ENCODE measurements around the gene XIRP2. TPM values are rescaled to one million over a fixed set of nuclear protein-coding genes. Genes with fewer than 3 reads are reported as not detected.
"Not testable (repeated sequence)": the region's sequence is repeated elsewhere in the genome, so short reads cannot be mapped to it uniquely, and the experiment has no call there.

XIRP2 gene
- total RNA-seq, 2 experiments from 2014 or later: not detected

- Mint-ChIP-seq H3K9me3 (no peaks in the 10 kb centered on the region), H3K27me3 (no peaks in the 10 kb centered on the region), H3K4me3 (no peak overlapping the region), H3K36me3 (ENCODE audit: low read depth) (no peaks in the 10 kb centered on the region), H3K4me1 (ENCODE audit: low read depth) (no peaks in the 10 kb centered on the region), H3K27ac (no peak overlapping the region)
- POLR2A ChIA-PET: no interaction called here
- CTCF ChIA-PET: no interaction called here
- TF ChIP-seq, protein P1, sequence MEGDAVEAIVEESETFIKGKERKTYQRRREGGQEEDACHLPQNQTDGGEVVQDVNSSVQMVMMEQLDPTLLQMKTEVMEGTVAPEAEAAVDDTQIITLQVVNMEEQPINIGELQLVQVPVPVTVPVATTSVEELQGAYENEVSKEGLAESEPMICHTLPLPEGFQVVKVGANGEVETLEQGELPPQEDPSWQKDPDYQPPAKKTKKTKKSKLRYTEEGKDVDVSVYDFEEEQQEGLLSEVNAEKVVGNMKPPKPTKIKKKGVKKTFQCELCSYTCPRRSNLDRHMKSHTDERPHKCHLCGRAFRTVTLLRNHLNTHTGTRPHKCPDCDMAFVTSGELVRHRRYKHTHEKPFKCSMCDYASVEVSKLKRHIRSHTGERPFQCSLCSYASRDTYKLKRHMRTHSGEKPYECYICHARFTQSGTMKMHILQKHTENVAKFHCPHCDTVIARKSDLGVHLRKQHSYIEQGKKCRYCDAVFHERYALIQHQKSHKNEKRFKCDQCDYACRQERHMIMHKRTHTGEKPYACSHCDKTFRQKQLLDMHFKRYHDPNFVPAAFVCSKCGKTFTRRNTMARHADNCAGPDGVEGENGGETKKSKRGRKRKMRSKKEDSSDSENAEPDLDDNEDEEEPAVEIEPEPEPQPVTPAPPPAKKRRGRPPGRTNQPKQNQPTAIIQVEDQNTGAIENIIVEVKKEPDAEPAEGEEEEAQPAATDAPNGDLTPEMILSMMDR (IDR thresholded peaks at IDR 0.05): no peak
- ATAC-seq (no peak), DNase-seq (no peak)
- intact Hi-C loops (cut with micrococcal nuclease): no loop called here
Observed at GRCh38 chr2:167013227-167013626, 124.9 kb downstream of the XIRP2 start.

DNA sequence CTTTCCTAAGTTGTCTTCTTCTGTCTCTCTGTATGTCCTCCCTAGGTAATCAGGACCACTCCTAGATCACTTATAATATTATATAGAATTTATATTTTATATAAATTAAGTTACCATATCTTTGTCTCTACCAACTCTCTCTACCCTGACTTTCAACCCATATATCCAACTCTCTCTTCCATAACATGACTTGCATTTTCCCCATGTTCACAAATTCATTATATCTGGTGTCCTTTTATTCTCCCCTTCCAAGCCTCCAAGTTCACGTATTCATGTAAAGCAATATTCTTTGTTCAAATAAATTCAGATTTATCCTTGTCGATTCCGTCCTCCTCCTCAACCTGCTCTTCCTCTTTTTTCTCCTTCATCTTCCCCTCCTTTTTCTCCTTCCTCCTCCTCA is 127.5 kb downstream of the XIRP2 start:
- TF ChIP-seq, protein P1 (IDR thresholded peaks at IDR 0.05): no peak
- intact Hi-C loops (cut with micrococcal nuclease): no loop called here
- Mint-ChIP-seq H3K36me3 (ENCODE audit: low read depth) (no peaks in the 10 kb centered on the region), H3K27ac (no peak overlapping the region), H3K4me3 (no peak overlapping the region), H3K9me3 (no peaks in the 10 kb centered on the region), H3K4me1 (ENCODE audit: low read depth) (no peaks in the 10 kb centered on the region), H3K27me3 (no peaks in the 10 kb centered on the region)
- ChIA-PET CTCF (no interaction called here), POLR2A (no interaction called here)
- DNase-seq: no peak
- ATAC-seq: no peak

- intact Hi-C loops (cut with micrococcal nuclease): no loop called here
- Mint-ChIP-seq H3K36me3 (ENCODE audit: low read depth) (no peaks in the 10 kb centered on the region), H3K27ac (no peak overlapping the region), H3K4me3 (no peak overlapping the region), H3K27me3 (no peaks in the 10 kb centered on the region), H3K4me1 (ENCODE audit: low read depth) (no peaks in the 10 kb centered on the region), H3K9me3 (no peaks in the 10 kb centered on the region)
- no peak for ATAC-seq
- CTCF ChIA-PET: no interaction called here
- POLR2A ChIA-PET: no interaction called here
- no peak for DNase-seq
- TF ChIP-seq, protein P1 (IDR thresholded peaks at IDR 0.05): no peak
Observed at GRCh38 chr2:167017021-167017420, 128.7 kb downstream of the XIRP2 start.

GRCh38 chr2:167018590-167018989 is 130.3 kb downstream of the XIRP2 start:
- CTCF ChIA-PET: no interaction called here
- Mint-ChIP-seq H3K4me1 (ENCODE audit: low read depth) (no peaks in the 10 kb centered on the region), H3K4me3 (no peak overlapping the region), H3K9me3 (no peaks in the 10 kb centered on the region), H3K27ac (no peak overlapping the region), H3K36me3 (ENCODE audit: low read depth) (no peaks in the 10 kb centered on the region), H3K27me3 (no peaks in the 10 kb centered on the region)
- TF ChIP-seq, protein P1 (IDR thresholded peaks at IDR 0.05): no peak
- intact Hi-C loops (cut with micrococcal nuclease): no loop called here
- POLR2A ChIA-PET: no interaction called here
- ATAC-seq (no peak), DNase-seq (no peak)

DNA sequence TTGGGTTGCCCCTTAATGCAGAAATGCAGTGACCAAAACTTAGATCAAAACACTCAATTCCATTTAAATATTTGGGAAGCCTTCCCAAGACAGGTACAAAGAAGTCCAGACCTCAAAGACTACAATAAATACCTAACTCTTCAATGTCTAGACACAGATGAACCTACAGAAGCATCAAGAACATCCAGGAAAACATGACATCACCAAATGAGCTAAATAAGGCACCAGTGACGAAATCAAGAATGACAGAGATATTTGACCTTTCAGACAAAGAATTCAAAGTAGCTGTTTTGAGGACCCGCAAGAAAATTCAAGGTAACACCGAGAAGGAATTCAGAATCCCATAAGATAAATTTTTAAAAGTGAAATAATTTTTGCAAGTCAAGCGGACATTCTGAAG is 140.2 kb downstream of the XIRP2 start:
- Mint-ChIP-seq H3K9me3 (peaks cover 22% of the 10 kb centered on the region), H3K27me3 (no peaks in the 10 kb centered on the region), H3K4me3 (no peak overlapping the region), H3K27ac (no peak overlapping the region), H3K4me1 (ENCODE audit: low read depth) (no peaks in the 10 kb centered on the region), H3K36me3 (ENCODE audit: low read depth) (no peaks in the 10 kb centered on the region)
- TF ChIP-seq, protein P1 (IDR thresholded peaks at IDR 0.05): no peak
- ATAC-seq (no peak), DNase-seq (no peak)
- POLR2A ChIA-PET: no interaction called here
- CTCF ChIA-PET: interaction anchor here (0.5 kb wide), 1 partner anchor 506 kb away, joined by 3 read pairs; no protein-coding TSS in a partner anchor
- intact Hi-C loops (cut with micrococcal nuclease): no loop called here

DNA sequence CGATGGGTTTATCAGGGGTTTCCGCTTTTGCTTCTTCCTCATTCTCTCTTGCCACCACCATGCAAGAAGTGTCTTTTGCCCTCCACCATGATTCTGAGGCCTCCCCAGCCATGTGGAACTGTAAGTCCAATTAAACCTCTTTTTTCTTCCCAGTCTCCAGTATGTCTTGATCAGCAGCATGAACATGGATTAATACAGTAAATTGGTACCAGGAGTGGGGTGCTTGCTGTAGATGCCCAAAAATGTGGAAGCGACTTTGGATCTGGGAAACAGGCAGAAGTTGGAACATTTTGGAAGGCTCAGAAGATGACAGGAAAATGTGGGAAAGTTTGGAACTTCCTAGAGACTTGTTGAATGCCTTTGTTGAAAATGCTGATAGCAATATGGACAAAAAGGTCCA is 146.7 kb downstream of the XIRP2 start:
- DNase-seq; intact Hi-C loops (cut with micrococcal nuclease); H3K36me3 Mint-ChIP-seq (ENCODE audit: low read depth); POLR2A ChIA-PET; H3K27me3 Mint-ChIP-seq; H3K4me1 Mint-ChIP-seq (ENCODE audit: low read depth); CTCF ChIA-PET; ATAC-seq; H3K4me3 Mint-ChIP-seq; H3K27ac Mint-ChIP-seq: not testable (repeated sequence)
- H3K9me3 Mint-ChIP-seq: peaks cover 18% of the 10 kb centered on the region

Data from activated CD8-positive, alpha-beta T cell treated with anti-CD3 and anti-CD28 coated beads for 36 hours (primary cell).